GM06990 (cell line): ENCODE data around the gene SPIRE1.
A peak's percentile ranks its signal among the peaks of the same experiment; 100 is the strongest.

ENCODE experiments used
- DNase-seq: peaks from one replicate; pipeline ENCODE4 v3.0.0-alpha.2; 2011; ENCODE audit not compliant: insufficient read length; ENCODE audit errors: extremely low read depth
- H3K27me3 ChIP-seq: replicated peaks from 2 replicates; pipeline ENCODE4 v1.6.0; 2011; ENCODE audit warnings: low read length; ENCODE audit not compliant: control insufficient read depth, insufficient read depth
- H3K36me3 ChIP-seq: 2 replicates; pipeline ENCODE4 v1.5.1; 2011; ENCODE audit warnings: low read length; ENCODE audit not compliant: control insufficient read depth, insufficient read depth
- H3K4me3 ChIP-seq: replicated peaks from 2 replicates; pipeline ENCODE4 v1.5.1; 2011; ENCODE audit warnings: low read depth, mild to moderate bottlenecking, control low read depth, low read length
- CTCF ChIP-seq: IDR thresholded peaks from 2 replicates; pipeline ENCODE4 v1.5.1; 2011; ENCODE audit warnings: low read length, control low read depth, mild to moderate bottlenecking, inconsistent platforms; ENCODE audit not compliant: insufficient read depth, poor library complexity, severe bottlenecking

SPIRE1 gene

GRCh38 chr18:12699747-12700146, 41.8 kb upstream of the SPIRE1 start:
- no peak overlapping the region for H3K4me3 ChIP-seq
- DNase-seq, result no peak
- H3K27me3 ChIP-seq, result no peaks in the 10 kb centered on the region
- peaks cover 1% of the 10 kb centered on the region; the same call in 1 of the 2 replicates for H3K36me3 ChIP-seq
- no peak for TF ChIP-seq CTCF

- Histone ChIP-seq H3K36me3 (peaks cover 1% of the 10 kb centered on the region; the same call in 1 of the 2 replicates), H3K27me3 (no peaks in the 10 kb centered on the region), H3K4me3 (no peak overlapping the region)
- no peak for DNase-seq
- no peak for TF ChIP-seq CTCF
Observed at GRCh38 chr18:12694032-12694431, 36.1 kb upstream of the SPIRE1 start.

- H3K4me3 ChIP-seq, result no peak overlapping the region
- no peak for TF ChIP-seq CTCF
- no peak for DNase-seq
- no peaks in the 10 kb centered on the region for H3K36me3 ChIP-seq
- H3K27me3 ChIP-seq, result no peaks in the 10 kb centered on the region
Observed at GRCh38 chr18:12692206-12692605, 34.3 kb upstream of the SPIRE1 start.

GRCh38 chr18:12689256-12689850, 31.4 kb upstream of the SPIRE1 start:
- no peak for DNase-seq
- Histone ChIP-seq H3K4me3 (no peak overlapping the region), H3K27me3 (no peaks in the 10 kb centered on the region), H3K36me3 (no peaks in the 10 kb centered on the region)
- no peak for TF ChIP-seq CTCF

- H3K36me3 ChIP-seq, result no peaks in the 10 kb centered on the region; the same call in none of the 2 replicates
- DNase-seq, result no peak
Observed at GRCh38 chr18:12686100-12686499, 28.2 kb upstream of the SPIRE1 start.

More at GRCh38 chr18:12686100-12686499, 28.2 kb upstream of the SPIRE1 start:
- no peak overlapping the region for H3K4me3 ChIP-seq
- no peaks in the 10 kb centered on the region for H3K27me3 ChIP-seq
- peak; percentile 15 for TF ChIP-seq CTCF
